Measurements from ENCODE around the gene SLC38A2. TPM values are rescaled to one million over a fixed set of nuclear protein-coding genes. Genes with fewer than 3 reads are reported as not detected.

Gene SLC38A2
- total RNA-seq, 1 experiment from 2014 or later, result 453 TPM

- H3K27ac Mint-ChIP-seq, result no peak overlapping the region
- no peak overlapping the region for H3K4me3 Mint-ChIP-seq
- no peaks in the 10 kb centered on the region; a peak in 1 of 5 replicates for H3K9me3 Mint-ChIP-seq
- Histone ChIP-seq H3K14ac (ENCODE audit: insufficient read depth, low read length) (no peak overlapping the region), H2AK5ac (ENCODE audit: insufficient read length, low read length) (no peak overlapping the region), H2BK12ac (ENCODE audit: insufficient read length, low read depth, low read length) (no peak overlapping the region), H4K91ac (ENCODE audit: insufficient read length, low read depth, low read length) (no peak overlapping the region), H2BK15ac (ENCODE audit: low read depth, low read length) (no peak overlapping the region), H3K23ac (ENCODE audit: insufficient read length, low read depth, low read length) (no peak overlapping the region), H3K79me2 (ENCODE audit: insufficient read depth, low read length) (0 out of 2 replicates have a peak, but pooled peaks cover 1% of the 10 kb centered on the region), H3K27me3 (ENCODE audit: insufficient read depth, low read length) (no peaks in the 10 kb centered on the region), H3K18ac (ENCODE audit: insufficient read length, low read depth, low read length) (no peak overlapping the region), H3K4ac (ENCODE audit: low read depth, low read length) (no peak overlapping the region), H2BK20ac (ENCODE audit: low read depth, low read length, poor library complexity, severe bottlenecking) (no peak overlapping the region), H4K20me1 (ENCODE audit: control insufficient read depth, insufficient read depth, insufficient read length) (no peaks in the 10 kb centered on the region), H3K56ac (ENCODE audit: insufficient read length, low read depth, low read length) (no peak overlapping the region), H2BK120ac (ENCODE audit: low read depth, low read length, poor library complexity, severe bottlenecking) (no peak overlapping the region), H3K79me1 (ENCODE audit: insufficient read depth, low read depth, low read length, poor library complexity, severe bottlenecking) (no peaks in the 10 kb centered on the region), H3K4me1 (ENCODE audit: insufficient read depth, low read length) (no peaks in the 10 kb centered on the region), H4K8ac (replicated peaks; ENCODE audit: insufficient read length, low read depth, low read length) (no peak overlapping the region), H2AFZ (ENCODE audit: low read length) (no peak overlapping the region), H3K27ac (ENCODE audit: insufficient read length, low read depth, low read length) (no peak overlapping the region), H4K5ac (ENCODE audit: insufficient read length, low read depth, low read length) (no peak overlapping the region), H3K9ac (ENCODE audit: extremely low read depth, insufficient read length, low read length) (no peak overlapping the region), H2BK5ac (ENCODE audit: insufficient read length, low read length) (no peak overlapping the region), H3K23me2 (ENCODE audit: insufficient read length, low read depth, low read length, poor library complexity, severe bottlenecking) (no peaks in the 10 kb centered on the region), H3T11ph (ENCODE audit: low read length) (no peak overlapping the region), H3K9me3 (ENCODE audit: control insufficient read depth, low read depth, low read length) (no peaks in the 10 kb centered on the region), H3K4me2 (ENCODE audit: insufficient read depth, insufficient read length, low read length) (no peak overlapping the region)
- WGBS (ENCODE audit: extremely low coverage, insufficient read length, low lambda C conversion rate), result no CpG with 5 or more reads among the region's 4 CpGs
- H3K27me3 Mint-ChIP-seq (ENCODE audit: low read depth), result no peaks in the 10 kb centered on the region
- H3K4me1 Mint-ChIP-seq, result no peaks in the 10 kb centered on the region
- TF ChIP-seq CTCF (conservative IDR thresholded peaks at IDR 0.05), result no peak
- no peak for DNase-seq
- H3K36me3 Mint-ChIP-seq (ENCODE audit: insufficient read depth in 1 of 3, low read depth in 3 of 3), result peaks cover 1 to 7% (median 3%) of the 10 kb centered on the region in 3 experiments; a peak in 5 of 7 replicates
Observed at GRCh38 chr12:46412857-46413256, 40.3 kb upstream of the SLC38A2 start.
